Left ventricle myocardium inferior (tissue), 1 donor: ENCODE results near the gene SPTLC3. TPM values are rescaled to one million over a fixed set of nuclear protein-coding genes. Genes with fewer than 3 reads are reported as not detected.

Experiments
- DNase-seq: peaks from one replicate; pipeline ENCODE4 v3.0.0-alpha.2; 2020
- H3K27ac ChIP-seq: fragments of 200-600 bp; replicated peaks from 2 replicates; pipeline ENCODE4 v1.8.0; 2021
- H3K27me3 ChIP-seq: fragments of 200-600 bp; 2 replicates; pipeline ENCODE4 v1.8.0; 2021; ENCODE audit warnings: low read depth
- H3K36me3 ChIP-seq: fragments of 200-600 bp; 2 replicates; pipeline ENCODE4 v1.8.0; 2021
- H3K4me1 ChIP-seq: fragments of 200-600 bp; 2 replicates; pipeline ENCODE4 v1.8.0; 2021
- H3K4me3 ChIP-seq: fragments of 200-600 bp; 2 replicates; pipeline ENCODE4 v1.8.0; 2021; ENCODE audit warnings: mild to moderate bottlenecking, moderate library complexity
- H3K9me3 ChIP-seq: fragments of 200-600 bp; replicated peaks from 2 replicates; pipeline ENCODE4 v1.8.0; 2021
- intact Hi-C: fragments of 100-400 bp; cut with micrococcal nuclease; formaldehyde crosslinking; loops from one replicate; pipeline ENCODE4 v1.11.0; 2022
- total RNA-seq: library from RNA; stranded (reverse); fragmentation: NEBNext Ultra II Directional; extraction: Animal tissue kit (Norgen Biotek cat#: 25700); gene quantifications from one replicate; pipeline ENCODE4 v1.2.1, GENCODE V29; 2021
- TF ChIP-seq, protein P1 (sequence below): fragments of 200-600 bp; IDR thresholded peaks from 2 replicates; pipeline ENCODE4 v1.8.0; 2021; ENCODE audit warnings: antibody characterized with exemption, mild to moderate bottlenecking, borderline replicate concordance
- donor health status: DM: no; HTN: yes; CAD: no; lungs with severe emphysema.

SPTLC3 gene
- total RNA-seq, 1 donor from 2014 or later = 9.0 TPM

DNA sequence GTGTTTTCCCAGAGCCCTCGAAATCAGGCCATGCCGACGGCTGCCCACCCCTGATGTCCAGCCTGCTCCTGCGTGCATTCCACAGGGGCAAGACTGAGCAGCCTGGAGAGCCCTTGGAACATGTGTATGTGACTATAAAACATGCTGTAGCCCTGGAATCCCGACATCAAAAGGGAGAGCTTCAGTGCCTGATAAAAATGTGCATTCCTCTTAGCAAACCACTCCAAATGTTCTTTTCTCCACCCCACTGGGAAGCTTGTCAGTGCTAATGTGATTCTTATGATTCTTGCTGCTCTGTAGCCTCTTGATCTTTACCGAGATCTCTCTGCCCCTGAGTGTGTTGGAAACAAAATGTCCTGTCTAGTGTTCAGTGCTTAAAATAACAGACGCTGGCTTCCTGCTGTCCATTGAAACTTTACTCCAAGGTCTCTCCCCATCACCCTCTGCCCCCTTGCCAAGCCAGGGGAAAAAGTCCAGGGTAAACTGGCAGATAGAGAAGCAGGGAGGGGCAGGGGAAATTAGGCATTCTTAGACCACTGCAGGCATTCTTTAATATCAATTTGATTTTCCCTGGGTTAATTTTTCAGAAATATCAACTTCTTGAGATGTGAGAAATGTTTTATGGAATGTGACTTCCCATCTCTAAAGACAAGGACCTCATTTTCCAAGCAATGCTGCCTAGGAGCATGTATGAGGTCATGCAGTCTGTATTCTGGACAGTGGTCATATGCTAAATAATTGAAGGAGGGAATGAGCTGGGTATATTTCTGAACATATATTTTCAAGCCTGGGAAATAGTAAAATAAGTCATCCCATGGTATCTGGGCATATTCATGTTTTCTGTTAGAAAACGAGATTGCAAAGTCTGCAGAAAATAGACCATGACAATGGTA lies 138.5 kb downstream of the SPTLC3 start:
- H3K4me1 ChIP-seq = peaks cover 18% of the 10 kb centered on the region
- intact Hi-C loops = no loop called here
- peak overlapping the region; percentile 4 for H3K4me3 ChIP-seq
- no peaks in the 10 kb centered on the region for H3K36me3 ChIP-seq
- no peak for DNase-seq
- peak overlapping the region; percentile 69 for H3K27ac ChIP-seq
- peaks cover 8% of the 10 kb centered on the region for H3K9me3 ChIP-seq
- TF ChIP-seq, protein P1, sequence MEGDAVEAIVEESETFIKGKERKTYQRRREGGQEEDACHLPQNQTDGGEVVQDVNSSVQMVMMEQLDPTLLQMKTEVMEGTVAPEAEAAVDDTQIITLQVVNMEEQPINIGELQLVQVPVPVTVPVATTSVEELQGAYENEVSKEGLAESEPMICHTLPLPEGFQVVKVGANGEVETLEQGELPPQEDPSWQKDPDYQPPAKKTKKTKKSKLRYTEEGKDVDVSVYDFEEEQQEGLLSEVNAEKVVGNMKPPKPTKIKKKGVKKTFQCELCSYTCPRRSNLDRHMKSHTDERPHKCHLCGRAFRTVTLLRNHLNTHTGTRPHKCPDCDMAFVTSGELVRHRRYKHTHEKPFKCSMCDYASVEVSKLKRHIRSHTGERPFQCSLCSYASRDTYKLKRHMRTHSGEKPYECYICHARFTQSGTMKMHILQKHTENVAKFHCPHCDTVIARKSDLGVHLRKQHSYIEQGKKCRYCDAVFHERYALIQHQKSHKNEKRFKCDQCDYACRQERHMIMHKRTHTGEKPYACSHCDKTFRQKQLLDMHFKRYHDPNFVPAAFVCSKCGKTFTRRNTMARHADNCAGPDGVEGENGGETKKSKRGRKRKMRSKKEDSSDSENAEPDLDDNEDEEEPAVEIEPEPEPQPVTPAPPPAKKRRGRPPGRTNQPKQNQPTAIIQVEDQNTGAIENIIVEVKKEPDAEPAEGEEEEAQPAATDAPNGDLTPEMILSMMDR = no peak
- no peaks in the 10 kb centered on the region for H3K27me3 ChIP-seq

GRCh38 chr20:13147971-13148370 lies 139.2 kb downstream of the SPTLC3 start:
- intact Hi-C loops = no loop called here
- Histone ChIP-seq H3K36me3 (no peaks in the 10 kb centered on the region), H3K9me3 (peaks cover 8% of the 10 kb centered on the region), H3K27ac (no peak overlapping the region), H3K4me3 (no peak overlapping the region), H3K27me3 (no peaks in the 10 kb centered on the region), H3K4me1 (peaks cover 18% of the 10 kb centered on the region)
- TF ChIP-seq, protein P1 = no peak
- DNase-seq = no peak

DNA sequence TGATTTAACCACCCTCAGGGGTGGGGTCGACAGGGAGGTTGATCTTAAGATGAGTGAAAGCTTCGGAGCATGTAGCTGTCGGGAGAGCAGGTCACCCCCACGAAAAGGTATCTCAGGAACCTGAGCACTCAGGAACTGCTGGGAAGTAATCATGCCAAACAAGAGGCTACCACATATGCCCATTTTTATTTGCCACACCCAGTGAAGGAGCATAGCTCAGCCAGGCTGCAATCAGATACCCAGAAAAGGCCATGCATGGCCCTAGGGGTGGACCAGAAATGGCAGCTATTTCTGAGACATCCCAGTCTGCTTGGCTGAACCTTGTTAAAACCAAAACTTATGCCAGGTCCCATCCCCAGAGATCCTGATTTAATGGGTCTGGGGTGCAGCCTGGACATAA lies 139.6 kb downstream of the SPTLC3 start:
- DNase-seq = no peak
- H3K4me3 ChIP-seq = no peak overlapping the region
- peaks cover 8% of the 10 kb centered on the region for H3K9me3 ChIP-seq
- no peaks in the 10 kb centered on the region for H3K36me3 ChIP-seq
- intact Hi-C loops = no loop called here
- no peaks in the 10 kb centered on the region for H3K27me3 ChIP-seq
- no peak overlapping the region for H3K27ac ChIP-seq
- TF ChIP-seq, protein P1 = no peak
- H3K4me1 ChIP-seq = peaks cover 18% of the 10 kb centered on the region

- peaks cover 18% of the 10 kb centered on the region for H3K4me1 ChIP-seq
- TF ChIP-seq, protein P1 = no peak
- intact Hi-C loops = no loop called here
These were observed 140.2 kb downstream of the SPTLC3 start for GRCh38 chr20:13148961-13149360.

GRCh38 chr20:13149371-13150105 lies 140.8 kb downstream of the SPTLC3 start:
- peaks cover 18% of the 10 kb centered on the region for H3K4me1 ChIP-seq
- TF ChIP-seq, protein P1 = no peak
- H3K27ac ChIP-seq = no peak overlapping the region
- H3K27me3 ChIP-seq = no peaks in the 10 kb centered on the region
- peaks cover 10% of the 10 kb centered on the region for H3K36me3 ChIP-seq
- no peak overlapping the region for H3K4me3 ChIP-seq
- no peak for DNase-seq
- intact Hi-C loops = no loop called here
- H3K9me3 ChIP-seq = peaks cover 8% of the 10 kb centered on the region

More at GRCh38 chr20:13148961-13149360, 140.2 kb downstream of the SPTLC3 start:
- H3K4me3 ChIP-seq = no peak overlapping the region
- no peaks in the 10 kb centered on the region for H3K27me3 ChIP-seq
- H3K27ac ChIP-seq = no peak overlapping the region
- no peak for DNase-seq
- peaks cover 8% of the 10 kb centered on the region for H3K9me3 ChIP-seq
- peaks cover 4% of the 10 kb centered on the region for H3K36me3 ChIP-seq
